Measurements from ENCODE around the gene TBCK. TPM values are rescaled to one million over a fixed set of nuclear protein-coding genes. Genes with fewer than 3 reads are reported as not detected.
"Not testable (repeated sequence)": the region's sequence is repeated elsewhere in the genome, so short reads cannot be mapped to it uniquely, and the experiment has no call there.

TBCK gene
- total RNA-seq, 1 donor from 2014 or later: 36.1 TPM

DNA sequence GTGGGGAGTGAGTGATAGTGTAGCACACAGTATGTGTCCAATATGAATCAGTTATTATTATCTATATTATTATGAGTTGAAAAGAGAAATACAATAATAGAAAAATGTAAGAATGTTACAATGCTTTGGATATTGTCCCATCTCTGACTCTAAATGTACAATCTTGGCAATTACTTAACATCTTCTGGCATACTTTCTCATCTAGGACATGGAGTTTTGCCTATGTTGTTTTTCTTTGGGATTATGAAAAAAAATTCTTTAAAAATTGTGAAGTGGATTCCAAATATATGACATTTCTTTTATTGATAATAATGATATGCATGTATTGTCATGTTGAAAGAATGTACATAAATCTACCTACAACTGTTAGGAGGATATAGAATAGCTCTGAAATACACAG, 84.1 kb downstream of the TBCK start:
- intact Hi-C loops (cut with DNase I): no loop called here

DNA sequence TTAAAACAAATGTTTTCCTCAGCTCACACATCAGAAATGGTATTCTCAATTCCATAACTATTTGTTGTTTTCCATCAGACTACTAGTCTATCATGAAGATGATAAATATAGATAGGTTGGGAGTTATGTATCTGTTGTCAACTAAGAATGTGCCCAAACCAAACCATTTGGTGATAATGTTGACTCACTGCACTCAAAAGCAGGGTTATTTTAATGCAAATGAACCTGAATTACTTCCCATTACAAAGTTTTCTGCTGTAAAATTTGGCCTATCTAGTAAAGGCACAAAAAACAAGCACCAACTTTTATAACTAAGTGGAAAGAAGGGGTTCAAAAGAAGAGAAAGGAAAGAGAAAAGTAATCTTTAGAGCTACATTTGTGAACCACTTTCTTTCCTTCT, 93.5 kb downstream of the TBCK start:
- intact Hi-C loops (cut with DNase I): no loop called here
- H3K9me3 ChIP-seq: no peaks in the 10 kb centered on the region
- H3K4me3 ChIP-seq: no peak overlapping the region
- TF ChIP-seq POLR2AphosphoS5 (IDR thresholded peaks at IDR 0.05; ENCODE audit: insufficient read depth in 1 of 2, low read depth in 1 of 2): no peak
- TF ChIP-seq, protein P1, sequence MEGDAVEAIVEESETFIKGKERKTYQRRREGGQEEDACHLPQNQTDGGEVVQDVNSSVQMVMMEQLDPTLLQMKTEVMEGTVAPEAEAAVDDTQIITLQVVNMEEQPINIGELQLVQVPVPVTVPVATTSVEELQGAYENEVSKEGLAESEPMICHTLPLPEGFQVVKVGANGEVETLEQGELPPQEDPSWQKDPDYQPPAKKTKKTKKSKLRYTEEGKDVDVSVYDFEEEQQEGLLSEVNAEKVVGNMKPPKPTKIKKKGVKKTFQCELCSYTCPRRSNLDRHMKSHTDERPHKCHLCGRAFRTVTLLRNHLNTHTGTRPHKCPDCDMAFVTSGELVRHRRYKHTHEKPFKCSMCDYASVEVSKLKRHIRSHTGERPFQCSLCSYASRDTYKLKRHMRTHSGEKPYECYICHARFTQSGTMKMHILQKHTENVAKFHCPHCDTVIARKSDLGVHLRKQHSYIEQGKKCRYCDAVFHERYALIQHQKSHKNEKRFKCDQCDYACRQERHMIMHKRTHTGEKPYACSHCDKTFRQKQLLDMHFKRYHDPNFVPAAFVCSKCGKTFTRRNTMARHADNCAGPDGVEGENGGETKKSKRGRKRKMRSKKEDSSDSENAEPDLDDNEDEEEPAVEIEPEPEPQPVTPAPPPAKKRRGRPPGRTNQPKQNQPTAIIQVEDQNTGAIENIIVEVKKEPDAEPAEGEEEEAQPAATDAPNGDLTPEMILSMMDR (IDR thresholded peaks at IDR 0.05): no peak
- TF ChIP-seq POLR2A (IDR thresholded peaks at IDR 0.05): no peak
- H3K36me3 ChIP-seq: no peaks in the 10 kb centered on the region
- H3K27me3 ChIP-seq: no peaks in the 10 kb centered on the region
- H3K27ac ChIP-seq: no peak overlapping the region
- no peak for DNase-seq (ENCODE audit: extremely low spot score in 2 of 2)
- no peaks in the 10 kb centered on the region for H3K4me1 ChIP-seq

More for the DNA sequence above, 84.1 kb downstream of the TBCK start:
- TF ChIP-seq POLR2AphosphoS5 (IDR thresholded peaks at IDR 0.05; ENCODE audit: insufficient read depth in 1 of 2, low read depth in 1 of 2): no peak
- TF ChIP-seq, protein P1 (IDR thresholded peaks at IDR 0.05): no peak
- no peak for TF ChIP-seq POLR2A (IDR thresholded peaks at IDR 0.05)
- Histone ChIP-seq H3K36me3 (peaks cover 0 to 30% of the 10 kb centered on the region in 2 donors), H3K27ac (no peak overlapping the region), H3K4me3 (no peak overlapping the region), H3K27me3 (no peaks in the 10 kb centered on the region), H3K9me3 (no peaks in the 10 kb centered on the region), H3K4me1 (no peaks in the 10 kb centered on the region)
- DNase-seq (ENCODE audit: extremely low spot score in 2 of 2): no peak

DNA sequence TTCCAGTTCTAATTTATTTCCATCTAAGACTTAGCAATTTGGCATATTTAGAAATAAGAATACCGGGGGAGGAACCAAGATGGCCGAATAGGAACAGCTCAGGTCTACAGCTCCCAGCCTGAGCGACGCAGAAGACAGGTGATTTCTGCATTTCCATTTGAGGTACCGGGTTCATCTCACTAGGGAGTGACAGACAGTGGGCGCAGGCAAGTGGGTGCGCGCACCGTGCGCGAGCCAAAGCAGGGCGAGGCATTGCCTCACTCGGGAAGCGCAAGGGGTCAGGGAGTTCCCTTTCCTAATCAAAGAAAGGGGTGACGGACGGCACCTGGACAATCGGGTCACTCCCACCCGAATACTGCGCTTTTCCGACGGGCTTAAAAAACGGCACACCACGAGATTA, 102.7 kb downstream of the TBCK start:
- H3K9me3 ChIP-seq; H3K27me3 ChIP-seq; H3K27ac ChIP-seq; DNase-seq (ENCODE audit: extremely low spot score in 2 of 2); H3K4me3 ChIP-seq; H3K4me1 ChIP-seq; H3K36me3 ChIP-seq; intact Hi-C loops (cut with DNase I): not testable (repeated sequence)

DNA sequence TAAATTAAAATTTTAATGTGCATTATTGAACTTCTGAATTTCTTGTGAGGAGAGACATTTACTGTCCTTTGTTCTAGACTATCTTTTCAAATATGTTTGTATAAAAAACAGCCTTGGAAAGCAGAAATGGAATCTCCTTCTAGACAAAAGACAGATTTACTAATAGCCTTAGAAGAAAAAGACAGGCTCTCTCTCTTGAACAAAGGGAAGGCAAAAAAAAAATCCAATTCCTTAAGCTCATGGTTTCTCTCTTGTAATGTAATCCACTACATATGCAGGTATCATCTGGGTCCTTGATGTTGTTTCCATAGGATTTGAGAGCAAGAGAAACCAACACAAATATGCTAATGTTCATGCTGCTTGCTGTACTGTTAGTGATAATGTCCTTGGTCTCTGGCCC, 106.0 kb downstream of the TBCK start:
- no peak for DNase-seq (ENCODE audit: extremely low spot score in 2 of 2)
- Histone ChIP-seq H3K27ac (no peak overlapping the region), H3K9me3 (no peaks in the 10 kb centered on the region), H3K36me3 (peaks cover 0 to 5% of the 10 kb centered on the region in 2 donors), H3K4me3 (no peak overlapping the region), H3K4me1 (no peaks in the 10 kb centered on the region), H3K27me3 (no peaks in the 10 kb centered on the region)
- TF ChIP-seq, protein P1 (IDR thresholded peaks at IDR 0.05): no peak
- TF ChIP-seq POLR2A (IDR thresholded peaks at IDR 0.05) (no peak), POLR2AphosphoS5 (IDR thresholded peaks at IDR 0.05; ENCODE audit: insufficient read depth in 1 of 2, low read depth in 1 of 2) (no peak)
- intact Hi-C loops (cut with DNase I): no loop called here

DNA sequence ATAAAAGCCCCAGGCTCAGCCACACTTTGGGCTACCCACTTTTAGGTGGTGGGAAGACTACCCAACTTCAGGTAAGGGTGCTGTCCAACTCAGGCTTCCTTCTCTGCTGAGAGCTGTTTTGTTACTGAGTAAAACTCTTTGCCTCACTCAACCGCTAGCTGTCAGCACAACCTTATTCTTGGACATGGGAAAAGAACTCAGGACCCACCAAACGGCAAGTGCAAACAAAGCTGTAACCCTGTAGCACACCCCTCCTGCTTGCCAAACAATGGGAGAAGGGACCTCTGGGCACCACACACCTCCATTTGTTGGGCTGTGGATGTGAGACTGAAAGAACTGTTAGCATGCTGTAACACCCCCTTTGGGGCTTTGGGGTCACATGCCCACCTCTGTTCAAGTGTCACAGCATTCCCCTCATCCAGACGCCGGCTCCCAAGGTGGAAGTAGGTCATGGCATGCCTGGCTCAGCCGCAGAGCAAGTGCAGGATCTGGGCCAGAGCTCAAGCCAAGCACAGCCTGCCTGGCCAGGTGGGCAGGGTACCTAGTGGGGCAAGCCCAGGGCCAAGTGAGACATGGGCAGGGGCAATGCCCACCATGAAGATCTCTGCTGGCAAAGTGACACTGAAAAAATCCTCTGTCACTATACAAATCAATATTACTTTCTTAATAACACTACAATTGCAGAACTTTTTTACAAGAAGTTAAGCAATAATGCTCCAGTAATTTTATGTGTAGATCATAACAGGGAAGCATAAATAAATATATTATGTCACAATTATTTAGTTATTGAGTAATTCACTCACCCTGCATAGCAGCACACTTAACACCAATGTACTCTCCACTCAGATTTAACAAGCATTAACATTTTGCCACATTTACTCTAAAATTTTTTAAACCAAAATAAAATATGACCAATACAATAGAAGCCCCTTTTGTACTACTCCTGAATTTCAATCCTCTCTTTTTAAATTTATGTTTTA, 107.2 kb downstream of the TBCK start:
- no peak for DNase-seq (ENCODE audit: extremely low spot score in 2 of 2)
- peaks cover 0 to 5% of the 10 kb centered on the region in 2 donors for H3K36me3 ChIP-seq
- no peak overlapping the region for H3K27ac ChIP-seq
- intact Hi-C loops (cut with DNase I): no loop called here
- no peaks in the 10 kb centered on the region for H3K9me3 ChIP-seq
- no peak overlapping the region for H3K4me3 ChIP-seq
- no peaks in the 10 kb centered on the region for H3K27me3 ChIP-seq
- TF ChIP-seq, protein P1 (IDR thresholded peaks at IDR 0.05): no peak
- no peak for TF ChIP-seq POLR2A (IDR thresholded peaks at IDR 0.05)
- no peak for TF ChIP-seq POLR2AphosphoS5 (IDR thresholded peaks at IDR 0.05; ENCODE audit: insufficient read depth in 1 of 2, low read depth in 1 of 2)
- no peaks in the 10 kb centered on the region for H3K4me1 ChIP-seq
